Lung (tissue), 12 donors: ENCODE results near the gene CYSTM1. TPM values are rescaled to one million over a fixed set of nuclear protein-coding genes. Genes with fewer than 3 reads are reported as not detected.
"Not testable (repeated sequence)": the region's sequence is repeated elsewhere in the genome, so short reads cannot be mapped to it uniquely, and the experiment has no call there.

Source experiments
- ATAC-seq: fragments of 200-7000 bp; cut with Tn5 transposase; one replicate; pipeline ENCODE4 v1.9.1; 2020; ENCODE audit warnings: moderate number of reproducible peaks; ENCODE audit not compliant: insufficient read depth, low FRiP score
- DNase-seq, 3 donors: peaks; one replicate each; pipeline ENCODE4 v3.0.0-alpha.2; 2013 to 2017
- H3K27ac ChIP-seq, 2 donors: one replicate each; pipeline ENCODE4 v1.5.1; 2013; ENCODE audit warnings: mild to moderate bottlenecking in 2 of 2, moderate library complexity in 2 of 2, control low read depth in 1 of 2, inconsistent platforms in 1 of 2, low read depth in 1 of 2, low read length in 1 of 2
- H3K27me3 ChIP-seq, 3 donors: one replicate each; pipeline ENCODE4 v1.5.1; 2013; ENCODE audit warnings: low read length in 2 of 3; ENCODE audit not compliant: control insufficient read depth in 3 of 3, insufficient read depth in 3 of 3
- H3K36me3 ChIP-seq, 4 donors: one replicate each; pipeline ENCODE4 v1.5.1; 2013; ENCODE audit warnings: low read length in 4 of 4, mild to moderate bottlenecking in 1 of 4, moderate library complexity in 1 of 4; ENCODE audit not compliant: control insufficient read depth in 4 of 4, insufficient read depth in 4 of 4
- H3K4me1 ChIP-seq, 5 donors: one replicate each; pipeline ENCODE4 v1.5.1; 2013; ENCODE audit warnings: low read length in 5 of 5, mild to moderate bottlenecking in 2 of 5, moderate library complexity in 1 of 5; ENCODE audit not compliant: control insufficient read depth in 5 of 5, insufficient read depth in 5 of 5
- H3K4me3 ChIP-seq: one replicate; pipeline ENCODE4 v1.5.1; 2013; ENCODE audit warnings: mild to moderate bottlenecking, control low read depth, moderate library complexity
- H3K9ac ChIP-seq, 2 donors: one replicate each; pipeline ENCODE4 v1.5.1; 2013; ENCODE audit warnings: low read length in 2 of 2, control low read depth in 1 of 2; ENCODE audit not compliant: insufficient read depth in 1 of 2
- H3K9me3 ChIP-seq, 4 donors: one replicate each; pipeline ENCODE4 v1.5.1; 2013; ENCODE audit warnings: low read length in 3 of 4, mild to moderate bottlenecking in 1 of 4, moderate library complexity in 1 of 4; ENCODE audit not compliant: control insufficient read depth in 4 of 4, insufficient read depth in 3 of 4
- WGBS, 2 donors: extraction: QIAGEN DNeasy Blood & Tissue Kit; methylation state at CpG; one replicate each; pipeline ENCODE4 v1.1.7; 2013; 5-methylcytosine and 5-hydroxymethylcytosine counted together
- polyA plus RNA-seq, 2 donors: library from polyadenylated mRNA; stranded (reverse); fragments of 200-250 nt; gene quantifications; one replicate each; pipeline ENCODE4 v1.2.1, GENCODE V29; 2013
- total RNA-seq, 2 donors: library from RNA; depleted of rRNA in 1 of 2; stranded (reverse); fragments of >200 nt in 1 of 2; gene quantifications; one replicate each; pipeline ENCODE4 v1.2.1, GENCODE V29; 2014 to 2021
- TF ChIP-seq, protein P1 (sequence below): IDR thresholded peaks from 2 replicates; pipeline ENCODE4 v1.5.1; 2012; ENCODE audit warnings: mild to moderate bottlenecking; ENCODE audit errors: control extremely low read depth, extremely low read depth
- donor health status: control.
- donor health status: control.
- donor health status: Bipolar disorder and iron deficiency.
- donor health status: healthy.
- donor health status: DM: yes; HTN: yes; CAD: no.

The CYSTM1 gene
- total and polyA plus RNA-seq, 4 donors: 37.1 to 274 (median 107) TPM

DNA sequence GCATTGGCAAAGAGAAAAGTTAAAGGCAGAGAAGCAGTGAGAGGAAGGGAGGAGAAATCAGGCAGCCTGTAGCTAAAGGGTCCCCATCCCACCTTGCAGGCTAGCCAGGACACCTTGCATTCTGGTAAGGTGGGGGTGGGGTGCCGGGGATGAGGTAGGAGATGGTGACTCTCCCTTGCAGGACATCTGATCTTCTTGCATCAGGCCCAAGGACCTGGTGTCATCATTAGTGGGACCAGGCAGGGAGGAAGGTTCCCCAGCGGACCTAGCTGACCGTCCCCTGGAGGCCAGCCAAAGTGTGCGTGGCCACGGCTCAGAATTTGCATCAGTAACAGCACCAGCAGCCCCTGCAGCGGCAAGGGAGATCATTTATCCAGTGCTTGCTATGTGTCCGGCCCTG, 21.7 kb upstream of the CYSTM1 start:
- Histone ChIP-seq H3K9me3 (no peaks in the 10 kb centered on the region), H3K36me3 (no peaks in the 10 kb centered on the region), H3K27me3 (peaks cover 0 to 6% (median 3%) of the 10 kb centered on the region in 3 donors), H3K4me3 (no peak overlapping the region), H3K9ac (no peak overlapping the region), H3K27ac (peak overlapping the region in 1 of 2 donors; percentile 42), H3K4me1 (peaks cover 0 to 18% (median 6%) of the 10 kb centered on the region in 5 donors)
- DNase-seq: no peak
- WGBS, 2 donors: 56 to 58% methylated on average over 7 of the region's 7 CpGs
- TF ChIP-seq, protein P1, sequence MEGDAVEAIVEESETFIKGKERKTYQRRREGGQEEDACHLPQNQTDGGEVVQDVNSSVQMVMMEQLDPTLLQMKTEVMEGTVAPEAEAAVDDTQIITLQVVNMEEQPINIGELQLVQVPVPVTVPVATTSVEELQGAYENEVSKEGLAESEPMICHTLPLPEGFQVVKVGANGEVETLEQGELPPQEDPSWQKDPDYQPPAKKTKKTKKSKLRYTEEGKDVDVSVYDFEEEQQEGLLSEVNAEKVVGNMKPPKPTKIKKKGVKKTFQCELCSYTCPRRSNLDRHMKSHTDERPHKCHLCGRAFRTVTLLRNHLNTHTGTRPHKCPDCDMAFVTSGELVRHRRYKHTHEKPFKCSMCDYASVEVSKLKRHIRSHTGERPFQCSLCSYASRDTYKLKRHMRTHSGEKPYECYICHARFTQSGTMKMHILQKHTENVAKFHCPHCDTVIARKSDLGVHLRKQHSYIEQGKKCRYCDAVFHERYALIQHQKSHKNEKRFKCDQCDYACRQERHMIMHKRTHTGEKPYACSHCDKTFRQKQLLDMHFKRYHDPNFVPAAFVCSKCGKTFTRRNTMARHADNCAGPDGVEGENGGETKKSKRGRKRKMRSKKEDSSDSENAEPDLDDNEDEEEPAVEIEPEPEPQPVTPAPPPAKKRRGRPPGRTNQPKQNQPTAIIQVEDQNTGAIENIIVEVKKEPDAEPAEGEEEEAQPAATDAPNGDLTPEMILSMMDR: no peak
- no peak for ATAC-seq

DNA sequence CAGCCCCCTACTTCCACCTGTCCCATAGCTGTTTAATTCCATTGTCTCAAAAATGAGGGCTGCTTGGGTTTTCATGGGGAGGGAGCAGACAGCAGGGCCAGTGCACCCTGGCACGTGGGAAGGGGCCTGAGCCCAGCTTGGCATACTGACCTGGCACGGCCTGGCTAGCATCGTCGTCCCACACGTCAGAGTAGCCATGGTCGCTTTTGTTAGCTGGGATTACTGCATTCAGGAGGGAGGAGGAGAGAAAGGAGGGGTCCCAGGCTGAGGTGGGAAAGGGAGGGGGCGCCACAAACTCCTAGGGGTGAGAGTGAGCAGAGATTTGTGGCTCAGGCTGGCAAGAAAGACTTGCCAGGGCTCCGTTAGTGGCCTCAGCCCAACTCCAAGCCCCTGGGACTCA, 21.1 kb upstream of the CYSTM1 start:
- DNase-seq: no peak
- Histone ChIP-seq H3K27me3 (peaks cover 0 to 2% (median 0%) of the 10 kb centered on the region in 3 donors), H3K36me3 (no peaks in the 10 kb centered on the region), H3K9ac (no peak overlapping the region), H3K27ac (peak overlapping the region in 1 of 2 donors; percentile 37), H3K4me1 (peaks cover 0 to 18% (median 6%) of the 10 kb centered on the region in 5 donors), H3K9me3 (no peaks in the 10 kb centered on the region), H3K4me3 (no peak overlapping the region)
- no peak for ATAC-seq
- WGBS, 2 donors: 76 to 82% methylated on average over 8 of the region's 8 CpGs
- TF ChIP-seq, protein P1: no peak

DNA sequence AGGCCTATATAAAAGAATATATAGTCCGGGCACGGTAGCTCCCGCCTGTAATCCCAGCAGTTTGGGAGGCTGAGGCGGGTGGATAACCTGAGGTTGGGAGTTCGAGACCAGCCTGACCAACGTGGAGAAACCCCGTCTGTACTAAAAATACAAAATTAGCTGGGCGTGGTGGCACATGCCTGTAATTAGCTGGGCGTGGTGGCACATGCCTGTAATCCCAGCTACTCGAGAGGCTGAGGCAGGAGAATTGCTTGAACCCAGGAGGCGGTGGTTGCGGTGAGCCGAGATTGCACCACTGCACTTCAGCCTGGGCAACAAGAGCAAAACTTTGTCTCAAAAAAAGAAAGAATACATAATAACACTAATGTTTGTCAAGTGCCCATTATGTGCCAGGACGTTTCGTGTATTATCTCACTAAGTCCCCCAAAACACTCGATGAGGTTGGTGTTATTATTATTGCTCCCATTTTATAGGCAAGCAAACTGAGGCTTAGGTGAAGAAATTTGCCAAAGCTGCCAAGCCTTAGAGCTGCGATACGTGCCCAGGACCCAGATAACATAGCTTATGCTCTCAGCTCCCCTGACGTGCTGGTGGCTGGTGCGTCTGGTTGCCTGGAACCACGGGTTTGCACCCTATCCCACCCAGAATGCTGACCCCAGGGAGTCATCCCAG, 20.1 kb upstream of the CYSTM1 start:
- not testable (repeated sequence) for H3K9ac ChIP-seq, H3K9me3 ChIP-seq, H3K4me3 ChIP-seq, ATAC-seq, DNase-seq, H3K27ac ChIP-seq, H3K27me3 ChIP-seq, H3K36me3 ChIP-seq
- WGBS, 2 donors: 80 to 86% methylated on average over 21 of the region's 21 CpGs
- peaks cover 0 to 18% (median 6%) of the 10 kb centered on the region in 5 donors for H3K4me1 ChIP-seq

GRCh38 chr5:140157032-140157781, 17.8 kb upstream of the CYSTM1 start:
- peaks cover 0 to 12% (median 4%) of the 10 kb centered on the region in 5 donors for H3K4me1 ChIP-seq
- H3K27ac ChIP-seq: peak overlapping the region in 1 of 2 donors; percentile 2
- H3K27me3 ChIP-seq: peaks cover 0 to 2% (median 0%) of the 10 kb centered on the region in 3 donors
- DNase-seq (peak; percentile 92 to 94 (median 94)), ATAC-seq (peak; percentile 95)
- H3K9me3 ChIP-seq: no peaks in the 10 kb centered on the region
- 3 to 4% methylated on average over 30 of the region's 30 CpGs for WGBS, 2 donors
- TF ChIP-seq, protein P1: peak; percentile 97
- no peaks in the 10 kb centered on the region for H3K36me3 ChIP-seq
- no peak overlapping the region for H3K4me3 ChIP-seq
- peak overlapping the region in 1 of 2 donors; percentile 8 for H3K9ac ChIP-seq
